ENCODE data around the gene PARD3.

PARD3 gene

DNA sequence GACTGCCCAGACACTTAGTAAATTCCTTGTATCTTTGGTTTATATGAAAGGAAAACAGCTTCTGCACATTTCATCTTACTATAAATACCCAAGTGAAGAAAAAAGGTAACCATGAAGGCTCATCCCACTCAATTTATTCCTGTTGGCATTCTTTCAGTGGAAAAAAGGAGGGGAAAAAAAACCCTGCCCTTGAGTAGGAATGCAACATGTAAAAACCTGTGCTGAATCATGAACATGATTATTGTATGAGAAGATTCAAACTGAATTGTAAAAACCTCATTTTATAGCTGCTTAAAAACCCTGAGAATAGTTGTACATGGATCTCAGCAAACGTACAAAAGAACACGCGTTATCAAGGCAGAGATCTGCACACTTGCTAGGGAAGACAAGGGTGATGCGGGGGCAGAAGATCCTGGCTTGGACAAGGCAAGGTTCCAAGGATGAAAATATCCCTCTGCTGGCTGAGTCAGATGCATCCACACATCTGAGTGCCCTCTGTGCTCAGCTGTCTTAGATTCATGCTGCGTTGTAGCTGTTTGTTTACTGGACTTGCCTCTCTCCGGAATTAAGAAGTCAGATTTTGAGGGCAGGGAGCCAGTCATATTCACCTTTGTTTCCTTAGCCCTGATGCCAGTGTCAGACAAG is 658.2 kb downstream of the PARD3 start:
- Mint-ChIP-seq H3K27ac (no peak overlapping the region), H3K27me3 (no peaks in the 10 kb centered on the region), H3K4me3 (no peak overlapping the region), H3K36me3 (no peaks in the 10 kb centered on the region), H3K9me3 (ENCODE audit: low read depth) (no peaks in the 10 kb centered on the region), H3K4me1 (ENCODE audit: low read depth) (no peaks in the 10 kb centered on the region)

DNA sequence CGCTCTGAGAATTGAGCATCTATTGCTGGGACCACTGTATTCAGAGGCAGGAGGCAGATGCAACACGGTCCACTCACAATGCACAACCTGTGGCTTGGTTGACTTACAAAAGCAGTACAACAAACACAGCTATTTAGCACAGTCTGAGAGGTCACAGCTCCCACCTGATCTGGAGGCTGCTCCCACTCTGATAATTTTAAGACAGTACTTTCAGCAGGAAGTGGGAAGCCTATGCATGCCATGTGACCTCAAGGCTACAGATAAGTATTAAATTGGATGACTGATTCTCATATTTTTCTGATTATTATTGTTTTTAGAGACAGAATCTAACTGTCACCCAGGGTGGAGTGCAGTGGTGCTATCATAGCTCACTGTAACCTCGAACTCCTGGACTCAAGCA is 659.3 kb downstream of the PARD3 start:
- H3K4me3 Mint-ChIP-seq = no peak overlapping the region
- H3K9me3 Mint-ChIP-seq (ENCODE audit: low read depth) = no peaks in the 10 kb centered on the region
- no peaks in the 10 kb centered on the region for H3K27me3 Mint-ChIP-seq
- no peaks in the 10 kb centered on the region for H3K36me3 Mint-ChIP-seq
- H3K4me1 Mint-ChIP-seq (ENCODE audit: low read depth) = no peaks in the 10 kb centered on the region
- H3K27ac Mint-ChIP-seq = no peak overlapping the region

DNA sequence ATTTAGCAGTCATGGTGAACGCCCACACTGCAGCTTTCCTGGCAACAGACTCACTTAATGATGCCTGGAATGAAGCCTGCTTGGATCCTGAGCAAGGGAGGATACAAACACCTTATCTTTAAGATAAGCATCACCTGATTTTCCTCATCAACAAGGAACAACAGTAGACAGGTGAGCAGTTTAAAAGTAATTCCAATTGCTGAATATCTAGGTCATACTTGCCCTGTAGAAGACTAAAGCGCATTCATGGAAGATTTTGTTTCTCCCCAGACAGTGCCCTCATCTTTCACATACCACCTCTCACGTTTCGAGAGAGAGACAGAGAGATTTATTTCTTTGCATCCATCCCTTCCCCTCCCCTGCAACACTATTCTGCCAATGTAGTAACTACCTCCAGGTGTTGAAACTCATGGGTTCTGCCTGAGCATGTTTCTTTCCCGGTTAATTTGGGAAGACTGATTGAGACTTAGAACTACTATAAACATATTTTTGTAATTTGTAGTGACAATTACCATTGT is 660.7 kb downstream of the PARD3 start:
- H3K36me3 Mint-ChIP-seq = no peaks in the 10 kb centered on the region
- no peak overlapping the region for H3K27ac Mint-ChIP-seq
- no peak overlapping the region for H3K4me3 Mint-ChIP-seq
- H3K27me3 Mint-ChIP-seq = no peaks in the 10 kb centered on the region
- no peaks in the 10 kb centered on the region for H3K9me3 Mint-ChIP-seq (ENCODE audit: low read depth)
- no peaks in the 10 kb centered on the region for H3K4me1 Mint-ChIP-seq (ENCODE audit: low read depth)

DNA sequence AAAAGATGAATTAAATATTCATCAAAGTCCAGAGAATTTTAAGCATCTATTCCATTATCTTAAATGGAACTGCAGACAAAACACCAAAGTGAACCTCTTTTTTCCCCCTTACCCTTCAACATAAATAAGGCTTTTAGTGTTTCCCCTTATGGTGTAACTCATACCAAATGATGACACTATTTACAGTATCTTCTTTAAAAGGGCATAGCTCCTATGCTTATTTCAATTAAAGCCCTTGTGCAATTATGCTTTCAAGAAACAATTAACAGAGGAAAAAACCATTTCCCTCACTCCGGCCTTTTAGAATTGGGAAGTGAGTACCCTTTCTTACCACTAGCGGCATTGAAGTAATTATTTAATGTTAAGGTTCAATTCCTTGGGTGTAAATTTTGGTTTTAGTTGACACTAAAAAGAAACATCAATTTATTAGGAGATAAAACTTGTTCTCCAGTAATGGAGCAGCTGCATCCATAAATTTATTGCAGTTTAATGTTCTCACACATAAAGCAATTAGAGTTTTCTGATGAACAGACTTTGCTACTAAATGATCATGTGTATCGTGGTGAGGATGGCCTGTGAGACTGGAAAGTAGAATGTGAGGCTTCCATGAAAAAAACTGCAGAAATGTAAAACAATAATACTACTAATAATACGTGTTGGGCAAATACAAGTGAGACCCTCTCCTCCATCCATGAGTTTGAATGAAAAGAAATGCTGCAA is 661.3 kb downstream of the PARD3 start:
- Mint-ChIP-seq H3K36me3 (no peaks in the 10 kb centered on the region), H3K4me1 (ENCODE audit: low read depth) (no peaks in the 10 kb centered on the region), H3K9me3 (ENCODE audit: low read depth) (no peaks in the 10 kb centered on the region), H3K27me3 (no peaks in the 10 kb centered on the region), H3K27ac (no peak overlapping the region), H3K4me3 (no peak overlapping the region)

DNA sequence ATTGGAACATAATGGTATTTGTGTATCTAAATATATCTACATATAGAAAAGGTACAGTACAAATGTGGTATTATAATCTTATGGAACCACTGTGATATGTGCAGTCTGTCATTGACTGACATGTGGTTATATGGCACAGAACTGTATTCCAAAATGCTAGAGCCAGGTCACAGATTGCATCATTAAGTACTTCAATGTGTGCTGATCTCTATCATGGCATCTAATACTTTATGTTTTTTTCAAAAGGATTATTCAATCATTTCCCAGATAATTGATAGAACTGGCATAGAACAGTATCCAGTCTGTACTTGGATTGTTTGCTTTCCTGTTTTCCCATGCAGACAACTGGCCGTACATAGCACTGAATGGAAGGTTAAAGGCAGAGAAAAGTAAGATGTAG is 662.7 kb downstream of the PARD3 start:
- H3K9me3 Mint-ChIP-seq (ENCODE audit: low read depth) = no peaks in the 10 kb centered on the region
- no peaks in the 10 kb centered on the region for H3K4me1 Mint-ChIP-seq (ENCODE audit: low read depth)
- no peak overlapping the region for H3K4me3 Mint-ChIP-seq
- H3K36me3 Mint-ChIP-seq = no peaks in the 10 kb centered on the region
- H3K27ac Mint-ChIP-seq = no peak overlapping the region
- no peaks in the 10 kb centered on the region for H3K27me3 Mint-ChIP-seq

DNA sequence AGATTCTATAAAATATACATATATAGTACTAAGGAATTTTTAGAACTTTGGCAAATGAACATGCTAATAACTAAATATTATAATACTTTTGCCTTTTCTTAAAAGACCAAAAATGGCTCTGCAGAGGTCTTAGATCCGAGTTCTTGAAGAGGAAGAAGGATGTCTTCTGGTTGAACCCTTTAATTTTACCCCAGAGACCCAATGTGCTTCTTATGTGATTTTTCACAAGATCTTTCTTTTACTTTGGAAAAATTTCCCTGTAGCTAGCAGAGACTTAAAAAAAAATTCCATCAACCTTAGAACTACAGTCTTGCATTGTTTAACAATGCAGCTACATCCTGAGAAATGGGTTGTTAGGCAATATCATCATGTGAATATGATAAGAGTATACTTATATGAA is 663.2 kb downstream of the PARD3 start:
- H3K9me3 Mint-ChIP-seq (ENCODE audit: low read depth) = no peaks in the 10 kb centered on the region
- H3K4me3 Mint-ChIP-seq = no peak overlapping the region
- H3K27me3 Mint-ChIP-seq = no peaks in the 10 kb centered on the region
- H3K27ac Mint-ChIP-seq = no peak overlapping the region
- no peaks in the 10 kb centered on the region for H3K36me3 Mint-ChIP-seq
- no peaks in the 10 kb centered on the region for H3K4me1 Mint-ChIP-seq (ENCODE audit: low read depth)

DNA sequence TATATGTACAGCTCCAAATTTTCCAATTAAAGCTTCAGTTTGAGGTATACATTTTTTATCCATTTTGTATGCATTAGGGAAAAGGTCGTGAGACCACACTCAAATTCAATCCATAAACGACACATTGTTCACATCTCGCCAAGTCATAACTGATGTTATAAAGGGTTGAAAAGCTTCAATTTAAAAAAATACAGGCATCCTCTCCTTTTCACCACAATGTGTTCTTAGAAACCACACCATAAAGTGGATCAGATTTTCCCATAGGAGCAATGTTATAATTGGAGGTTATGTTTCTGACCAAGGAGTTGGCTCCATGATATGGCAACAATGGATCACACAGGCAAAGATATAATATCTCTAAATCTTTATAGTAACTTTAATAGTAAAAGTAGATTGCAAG is 663.6 kb downstream of the PARD3 start:
- Mint-ChIP-seq H3K27me3 (no peaks in the 10 kb centered on the region), H3K4me3 (no peak overlapping the region), H3K9me3 (ENCODE audit: low read depth) (no peaks in the 10 kb centered on the region), H3K4me1 (ENCODE audit: low read depth) (no peaks in the 10 kb centered on the region), H3K27ac (no peak overlapping the region), H3K36me3 (no peaks in the 10 kb centered on the region)

DNA sequence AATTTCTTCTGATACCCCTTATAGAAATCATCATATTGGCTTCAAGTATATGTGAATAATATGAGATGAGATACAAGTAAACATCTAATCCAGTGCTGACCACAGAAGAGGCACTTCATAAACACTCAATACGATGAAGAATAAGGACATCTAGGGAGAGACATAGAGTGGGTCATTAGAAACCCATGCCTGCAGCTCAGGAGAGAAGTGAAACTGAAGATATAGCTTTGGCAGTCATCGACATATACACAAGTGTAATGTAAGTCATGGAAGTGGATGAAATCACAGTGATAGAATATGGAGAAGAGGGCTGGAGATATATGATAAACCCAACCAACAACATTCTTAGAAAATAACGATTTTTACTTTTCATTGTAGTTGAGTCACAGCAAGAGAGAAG is 665.0 kb downstream of the PARD3 start:
- no peaks in the 10 kb centered on the region for H3K27me3 Mint-ChIP-seq

DNA sequence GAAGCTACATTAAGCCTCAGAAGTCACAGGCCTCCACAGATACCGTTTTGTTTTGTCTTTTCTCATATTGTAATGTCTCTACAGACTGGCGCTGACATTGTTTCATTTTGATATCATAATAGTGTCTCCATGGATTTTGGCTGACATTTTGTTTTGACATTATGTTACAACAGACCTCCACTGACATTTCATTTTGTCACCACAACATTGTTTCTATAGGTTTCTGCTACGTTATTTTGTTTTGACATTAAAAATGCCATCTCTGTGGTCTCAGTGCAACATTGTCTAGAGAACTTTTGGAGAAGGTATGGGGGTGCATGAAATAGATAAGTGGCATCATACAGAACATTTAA is 666.8 kb downstream of the PARD3 start:
- H3K9me3 Mint-ChIP-seq (ENCODE audit: low read depth) = peaks cover 5% of the 10 kb centered on the region
- H3K27me3 Mint-ChIP-seq = no peaks in the 10 kb centered on the region
- no peak overlapping the region for H3K27ac Mint-ChIP-seq
- no peaks in the 10 kb centered on the region for H3K36me3 Mint-ChIP-seq
- no peaks in the 10 kb centered on the region for H3K4me1 Mint-ChIP-seq (ENCODE audit: low read depth)
- H3K4me3 Mint-ChIP-seq = no peak overlapping the region

More for the DNA sequence above, 665.0 kb downstream of the PARD3 start:
- Mint-ChIP-seq H3K9me3 (ENCODE audit: low read depth) (peaks cover 4% of the 10 kb centered on the region), H3K27ac (no peak overlapping the region), H3K4me1 (ENCODE audit: low read depth) (no peaks in the 10 kb centered on the region), H3K36me3 (no peaks in the 10 kb centered on the region), H3K4me3 (no peak overlapping the region)

DNA sequence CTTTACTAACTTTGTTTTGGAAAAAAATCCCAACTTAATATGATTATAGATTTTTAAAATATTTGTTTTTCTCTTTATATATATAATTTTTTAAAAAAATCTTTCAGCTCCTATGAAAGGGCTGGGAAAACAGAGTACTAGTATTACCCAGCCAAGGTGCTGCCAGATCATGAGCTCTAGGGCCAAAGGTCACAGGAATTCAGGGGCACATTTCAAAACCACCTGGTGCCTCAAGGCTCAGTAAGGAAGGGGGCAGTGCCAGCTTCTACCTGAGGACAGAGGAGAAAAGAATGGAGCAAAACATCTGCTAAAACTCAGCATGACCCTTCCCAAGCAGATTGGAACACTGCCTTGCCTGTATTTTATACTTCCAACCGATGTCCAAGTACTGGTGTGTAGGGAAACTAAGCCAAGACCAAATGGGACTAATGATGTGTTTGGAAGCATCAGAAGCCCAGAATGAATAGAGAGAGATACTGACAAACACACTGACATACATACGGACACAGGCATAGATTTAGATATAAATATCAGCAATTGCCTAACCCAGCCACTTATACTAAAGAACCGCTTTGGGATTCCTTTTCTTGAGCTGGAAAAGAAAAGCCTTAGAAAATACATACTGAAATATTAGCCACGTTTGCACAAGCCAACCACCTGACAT is 667.3 kb downstream of the PARD3 start:
- Mint-ChIP-seq H3K4me1 (ENCODE audit: low read depth) (no peaks in the 10 kb centered on the region), H3K9me3 (ENCODE audit: low read depth) (peaks cover 5% of the 10 kb centered on the region), H3K27ac (no peak overlapping the region), H3K27me3 (no peaks in the 10 kb centered on the region), H3K36me3 (no peaks in the 10 kb centered on the region), H3K4me3 (no peak overlapping the region)

DNA sequence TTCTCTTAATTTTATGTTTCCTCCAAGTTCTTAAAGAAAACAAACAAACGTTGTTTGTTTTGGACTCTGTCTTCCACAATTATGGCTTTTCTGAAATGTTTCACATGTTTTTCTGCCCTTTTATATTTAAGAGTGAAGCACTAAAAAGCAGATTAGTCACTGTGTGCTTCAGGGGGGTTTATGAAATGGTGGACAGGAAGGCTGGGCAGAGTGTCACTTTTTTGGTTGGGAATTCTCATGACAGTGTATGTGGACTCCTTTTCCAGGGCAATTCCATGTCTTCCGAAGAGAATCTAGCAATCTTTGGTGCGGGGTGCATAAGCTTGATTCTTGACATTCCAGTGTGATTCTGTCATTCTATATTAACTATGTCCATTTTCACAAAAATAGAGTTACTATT is 669.4 kb downstream of the PARD3 start:
- no peaks in the 10 kb centered on the region for H3K4me1 Mint-ChIP-seq (ENCODE audit: low read depth)
- H3K9me3 Mint-ChIP-seq (ENCODE audit: low read depth) = peaks cover 5% of the 10 kb centered on the region
- peaks cover 1% of the 10 kb centered on the region for H3K27me3 Mint-ChIP-seq
- H3K4me3 Mint-ChIP-seq = no peak overlapping the region
- no peaks in the 10 kb centered on the region for H3K36me3 Mint-ChIP-seq
- H3K27ac Mint-ChIP-seq = no peak overlapping the region

DNA sequence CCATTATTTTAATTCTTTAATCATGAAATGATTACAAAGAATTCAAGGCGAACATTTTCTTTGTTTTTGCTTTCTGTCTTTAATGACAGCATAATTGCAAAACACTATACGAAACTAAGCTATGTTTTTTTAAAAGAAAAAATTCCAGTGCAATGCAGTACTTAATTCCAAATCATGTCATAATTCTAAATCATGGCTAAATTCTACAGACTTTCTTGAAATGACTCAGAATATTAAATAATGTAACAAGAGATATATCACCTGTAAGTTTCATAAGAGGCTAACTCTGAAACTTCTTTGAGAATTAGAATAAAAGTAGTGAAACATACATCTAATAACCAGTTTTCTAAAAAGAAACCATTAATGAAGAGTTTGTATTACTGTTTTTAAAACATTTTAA is 671.6 kb downstream of the PARD3 start:
- Mint-ChIP-seq H3K36me3 (no peaks in the 10 kb centered on the region), H3K27ac (no peak overlapping the region), H3K27me3 (peaks cover 1% of the 10 kb centered on the region), H3K4me1 (ENCODE audit: low read depth) (no peaks in the 10 kb centered on the region), H3K9me3 (ENCODE audit: low read depth) (peaks cover 5% of the 10 kb centered on the region), H3K4me3 (no peak overlapping the region)

DNA sequence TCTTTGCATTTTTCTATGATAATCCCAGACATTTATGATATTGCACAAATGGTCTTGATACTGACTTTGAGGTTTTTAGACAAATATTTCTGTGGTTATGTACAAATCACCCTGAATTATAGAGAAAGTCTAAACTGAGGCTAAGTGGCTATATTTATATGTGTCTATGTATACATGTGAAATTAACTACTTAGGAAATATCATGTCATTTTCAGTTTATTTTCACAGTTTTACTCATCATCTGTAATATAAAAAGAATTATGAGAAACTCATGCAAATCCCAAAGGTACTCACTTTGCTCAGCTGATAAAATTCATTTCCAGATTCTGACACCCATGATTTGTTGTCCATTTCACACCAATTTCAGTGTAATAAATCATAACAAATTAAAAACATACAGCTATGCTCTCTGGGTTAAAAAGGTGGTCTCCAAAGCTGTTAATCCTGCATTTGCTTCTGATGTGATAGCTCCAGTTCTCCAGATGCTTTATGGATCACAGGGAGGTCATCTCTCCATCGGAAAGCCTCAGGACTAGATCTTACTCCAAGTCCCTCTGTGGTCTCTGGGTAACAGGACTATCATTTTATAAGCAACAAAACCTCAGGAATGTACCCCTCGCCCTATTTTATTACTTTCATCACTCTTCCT is 673.9 kb downstream of the PARD3 start:
- H3K4me3 Mint-ChIP-seq = no peak overlapping the region
- peaks cover 5% of the 10 kb centered on the region for H3K9me3 Mint-ChIP-seq (ENCODE audit: low read depth)
- H3K27ac Mint-ChIP-seq = no peak overlapping the region
- H3K36me3 Mint-ChIP-seq = no peaks in the 10 kb centered on the region
- no peaks in the 10 kb centered on the region for H3K4me1 Mint-ChIP-seq (ENCODE audit: low read depth)
- peaks cover 3% of the 10 kb centered on the region for H3K27me3 Mint-ChIP-seq

DNA sequence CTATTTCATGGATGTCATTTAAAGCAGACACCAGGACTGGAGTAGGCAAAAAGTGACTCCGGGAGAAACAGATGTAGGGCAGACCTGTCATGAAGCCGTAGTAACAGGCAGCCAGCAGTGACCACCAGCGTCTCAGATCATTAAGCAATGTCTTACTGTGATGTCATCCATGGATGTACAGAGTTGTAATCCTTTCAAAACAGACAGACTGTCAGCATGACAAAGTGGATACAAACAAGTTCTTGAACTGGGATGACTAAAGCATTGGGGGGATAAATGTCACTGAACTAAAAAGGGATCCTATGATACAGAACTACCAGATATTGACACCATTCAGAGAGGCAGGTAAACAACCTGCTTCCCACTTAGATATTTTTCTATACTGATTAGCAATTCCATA is 675.5 kb downstream of the PARD3 start:
- Mint-ChIP-seq H3K4me1 (ENCODE audit: low read depth) (no peaks in the 10 kb centered on the region), H3K4me3 (no peak overlapping the region), H3K9me3 (ENCODE audit: low read depth) (no peaks in the 10 kb centered on the region), H3K27ac (no peak overlapping the region), H3K27me3 (peaks cover 7% of the 10 kb centered on the region), H3K36me3 (no peaks in the 10 kb centered on the region)

DNA sequence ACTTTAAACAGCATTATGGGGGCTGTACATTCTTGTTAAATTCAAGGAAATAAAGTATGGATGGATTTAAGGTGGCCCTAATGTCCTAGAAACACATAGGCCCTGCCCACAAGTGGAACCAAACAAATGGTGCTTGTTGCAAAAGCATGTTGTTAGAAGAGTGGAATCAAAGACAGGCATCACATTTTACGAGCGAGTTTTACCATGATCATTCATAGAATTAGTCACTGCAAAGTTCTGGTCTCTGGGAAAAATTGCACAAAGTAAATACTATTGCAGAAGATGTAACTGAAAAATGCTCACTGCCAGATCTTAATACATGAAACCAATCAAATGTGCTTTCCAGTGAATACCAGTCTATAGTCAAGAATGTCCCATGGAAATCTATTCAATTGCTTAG is 677.1 kb downstream of the PARD3 start:
- no peak overlapping the region for H3K4me3 Mint-ChIP-seq
- no peaks in the 10 kb centered on the region for H3K36me3 Mint-ChIP-seq
- H3K9me3 Mint-ChIP-seq (ENCODE audit: low read depth) = no peaks in the 10 kb centered on the region
- no peak overlapping the region for H3K27ac Mint-ChIP-seq
- no peaks in the 10 kb centered on the region for H3K4me1 Mint-ChIP-seq (ENCODE audit: low read depth)
- peaks cover 7% of the 10 kb centered on the region for H3K27me3 Mint-ChIP-seq
